ENCODE data around the gene SPACA9.

SPACA9 gene

GRCh38 chr9:132894862-132895835 is 16.5 kb downstream of the SPACA9 start:
- DNase-seq, result no peak

DNA sequence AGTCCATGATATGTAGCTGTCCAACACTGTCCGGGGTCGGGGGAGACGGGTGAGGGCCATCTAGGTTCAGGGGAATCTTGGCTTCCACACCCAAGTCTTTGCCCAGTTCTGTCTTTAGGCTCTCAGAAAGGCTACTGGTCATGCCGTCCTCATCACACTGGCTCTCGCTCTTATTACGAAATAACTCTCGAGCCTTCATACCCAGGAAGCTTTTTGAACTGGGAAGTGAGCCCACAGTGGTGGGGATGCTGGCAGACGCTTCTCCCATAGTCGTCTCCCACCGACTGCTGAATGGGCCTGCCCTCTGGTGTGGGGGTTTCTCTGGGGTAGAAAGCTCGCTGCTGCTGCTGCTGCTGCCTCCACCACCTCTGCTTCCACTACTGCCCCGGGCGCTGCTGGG is 17.6 kb downstream of the SPACA9 start:
- DNase-seq, result no peak

DNA sequence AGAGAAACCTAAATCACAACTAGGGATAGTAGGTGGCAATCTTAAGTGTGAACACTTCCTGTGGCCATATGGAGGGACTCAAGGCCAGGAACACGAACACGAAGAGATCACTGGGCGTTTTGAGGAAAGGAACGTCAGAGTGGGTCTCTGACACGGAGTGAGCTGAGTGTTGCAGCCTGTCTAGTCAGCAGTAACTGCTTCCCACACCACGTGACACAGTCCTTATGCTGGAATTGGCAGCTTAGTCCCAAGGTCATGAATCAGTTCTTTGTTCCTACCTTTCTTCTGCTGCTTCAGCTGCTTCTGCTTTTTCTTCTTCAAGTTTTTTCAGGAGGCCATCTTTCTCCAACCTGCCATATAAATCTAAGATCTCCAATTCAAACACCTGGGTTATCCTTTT is 18.2 kb downstream of the SPACA9 start:
- DNase-seq, result no peak

GRCh38 chr9:132898051-132898450 is 19.4 kb downstream of the SPACA9 start:
- no peak for DNase-seq

DNA sequence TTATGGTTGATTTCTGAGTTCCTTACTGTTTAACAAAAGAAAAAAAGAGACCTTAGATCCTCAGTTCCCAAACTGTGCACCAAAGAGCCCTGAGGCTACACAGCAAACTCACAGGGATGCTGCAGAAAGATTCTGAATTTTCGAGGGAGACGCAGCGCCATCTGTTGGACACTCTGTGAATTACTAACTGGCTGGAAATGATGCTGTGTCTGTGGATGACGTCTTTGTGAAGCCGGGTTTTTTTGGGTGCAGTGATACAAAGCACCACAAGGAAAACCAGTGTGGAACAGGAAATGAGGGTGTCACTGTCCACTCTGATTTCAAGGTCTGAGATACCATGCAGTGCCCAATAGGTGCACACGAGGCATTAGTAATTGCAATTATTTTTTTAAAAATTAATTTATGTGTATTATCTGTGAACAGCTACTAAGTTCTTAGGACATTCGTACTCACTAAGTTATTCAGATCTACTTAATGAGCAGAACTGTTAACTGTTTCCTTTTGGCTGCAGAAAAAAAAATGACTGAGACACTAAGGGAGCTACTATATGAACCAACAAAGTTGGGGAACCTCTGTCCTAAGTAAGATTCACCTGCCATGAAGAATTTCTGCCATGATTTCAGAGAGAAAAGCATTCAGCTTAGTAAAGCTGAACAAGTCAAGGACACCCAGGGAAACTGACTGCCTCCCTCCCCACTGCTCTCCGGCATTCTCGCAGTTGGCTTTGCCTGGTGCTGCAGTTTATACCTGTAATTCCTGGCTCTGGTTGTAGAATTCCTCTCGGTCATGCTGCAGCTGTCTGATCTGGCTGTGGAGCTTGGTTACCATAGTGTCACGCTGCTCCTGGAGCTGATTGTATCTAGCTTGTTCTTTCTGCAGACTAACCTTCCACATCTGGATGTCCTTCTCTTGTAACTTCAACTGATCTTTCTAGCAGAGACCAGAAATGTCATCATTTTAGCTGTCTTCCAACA is 23.4 kb downstream of the SPACA9 start:
- DNase-seq, result peak; percentile 78

- DNase-seq, result no peak
These were observed 25.1 kb downstream of the SPACA9 start for GRCh38 chr9:132903574-132904492.

DNA sequence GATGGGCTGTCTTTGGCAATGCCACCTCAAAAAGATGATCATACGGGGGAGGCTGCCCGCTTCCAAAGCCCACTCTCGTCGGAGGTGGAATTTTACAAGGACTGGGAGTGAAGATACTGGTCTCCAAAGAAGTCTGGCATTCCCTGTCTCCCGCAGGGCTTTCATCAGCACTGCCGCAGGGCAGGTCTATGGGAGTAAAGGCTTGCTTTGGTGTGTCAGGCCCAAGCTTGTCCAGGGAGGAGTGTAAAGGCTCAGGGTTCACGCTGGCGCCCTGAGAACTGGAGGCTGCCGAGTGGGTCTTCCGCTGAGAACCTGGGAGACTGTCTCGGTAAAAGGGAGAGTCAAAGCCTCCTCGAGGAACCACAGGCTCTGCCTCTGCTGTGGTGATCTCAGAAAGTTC is 27.0 kb downstream of the SPACA9 start:
- no peak for DNase-seq

GRCh38 chr9:132908635-132909034 is 29.9 kb downstream of the SPACA9 start:
- DNase-seq, result no peak

- DNase-seq, result no peak
These were observed 30.6 kb downstream of the SPACA9 start for GRCh38 chr9:132909311-132909710.

- no peak for DNase-seq
These were observed 31.7 kb downstream of the SPACA9 start for GRCh38 chr9:132910376-132910775.

DNA sequence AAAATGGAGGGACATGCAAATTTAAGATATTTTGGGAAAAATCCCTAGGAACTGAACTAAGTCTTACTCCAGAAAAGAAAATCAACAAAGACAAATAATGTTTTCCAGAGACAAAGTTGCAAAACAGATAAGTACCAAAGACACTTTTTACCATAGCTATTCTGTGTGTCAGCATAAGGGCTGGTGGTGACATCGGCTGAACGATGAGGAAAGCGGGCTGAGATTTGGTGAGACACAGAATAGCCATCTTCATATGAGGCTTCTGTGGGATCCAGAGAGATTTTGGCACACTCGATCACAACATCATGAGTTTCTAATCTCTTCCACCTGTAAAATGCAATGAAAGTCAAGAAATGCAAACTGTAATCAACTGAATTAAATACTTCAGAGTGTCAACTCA is 33.4 kb downstream of the SPACA9 start:
- no peak for DNase-seq

GRCh38 chr9:132914924-132915323 is 36.2 kb downstream of the SPACA9 start:
- DNase-seq, result no peak

DNA sequence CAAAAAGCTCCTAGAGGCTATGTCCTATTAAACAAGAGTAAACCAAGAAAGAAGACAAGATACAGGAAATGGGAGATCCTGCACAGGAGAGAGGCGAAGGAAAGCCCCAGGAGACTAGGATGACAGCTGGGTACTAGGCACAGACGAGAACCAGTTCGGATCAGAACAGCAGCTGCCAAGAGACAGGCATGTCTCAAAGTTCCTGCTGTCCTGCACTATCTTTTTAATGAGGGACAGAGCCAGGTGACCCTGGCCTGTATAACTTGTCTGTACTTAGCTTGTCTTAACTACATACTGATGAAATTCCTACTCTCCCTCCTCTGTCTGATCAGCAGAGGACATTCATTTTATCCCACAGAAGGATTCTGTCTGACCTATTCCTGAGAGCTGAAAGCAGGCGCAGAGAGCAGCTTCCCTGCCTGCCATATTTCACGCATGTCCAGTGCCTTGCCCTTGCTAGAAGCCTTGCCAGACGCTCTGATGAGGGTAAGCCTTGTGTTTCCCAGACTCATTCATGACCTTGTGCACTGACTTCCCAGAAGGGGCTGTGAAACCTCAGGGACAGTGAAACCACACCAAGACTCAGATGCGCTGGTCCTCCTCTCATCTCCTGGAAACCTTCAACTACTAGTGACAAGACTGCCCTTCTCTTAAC is 41.0 kb downstream of the SPACA9 start:
- DNase-seq, result no peak

GRCh38 chr9:132923346-132923902 is 44.7 kb downstream of the SPACA9 start:
- no peak for DNase-seq

DNA sequence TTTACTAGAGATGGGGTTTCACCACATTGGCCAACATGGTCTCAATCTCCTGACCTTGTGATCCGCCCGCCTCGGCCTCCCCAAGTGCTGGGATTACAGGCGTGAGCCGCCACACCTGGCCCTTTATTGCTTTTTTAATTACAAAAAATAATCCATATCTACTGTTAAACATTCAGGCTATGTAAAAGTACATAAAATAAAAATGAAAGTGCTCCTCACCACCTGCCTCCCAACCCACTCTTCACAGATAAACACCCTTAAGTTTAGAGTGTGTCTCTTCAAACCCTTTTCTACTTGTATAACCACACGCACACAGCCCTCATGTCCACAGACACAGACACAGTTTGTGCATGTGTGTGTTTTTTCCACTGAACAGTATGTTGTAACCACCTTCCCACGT is 49.0 kb downstream of the SPACA9 start:
- DNase-seq, result no peak

GRCh38 chr9:132931178-132931735 is 52.6 kb downstream of the SPACA9 start:
- DNase-seq, result no peak

DNA sequence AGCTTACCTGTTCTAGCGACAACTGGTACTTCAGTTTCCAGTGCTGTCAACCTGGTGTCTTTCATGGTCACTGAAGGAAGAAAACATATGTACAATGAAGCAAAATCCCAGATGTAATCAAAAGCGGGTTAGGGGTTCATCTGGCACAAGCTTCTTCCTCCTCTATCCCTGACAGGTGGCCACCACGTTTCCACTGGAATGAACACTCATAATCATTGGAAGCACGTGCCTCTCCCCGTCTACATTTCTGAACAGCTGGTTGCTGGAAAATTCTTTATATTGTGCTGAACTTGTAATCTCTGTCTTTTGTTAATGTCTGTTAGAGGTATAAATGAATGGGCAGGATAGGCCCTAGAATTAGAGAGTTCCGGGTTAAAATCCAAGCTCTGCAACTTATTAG is 56.3 kb downstream of the SPACA9 start:
- DNase-seq, result no peak

GRCh38 chr9:132937463-132937901 is 58.8 kb downstream of the SPACA9 start:
- no peak for DNase-seq

DNA sequence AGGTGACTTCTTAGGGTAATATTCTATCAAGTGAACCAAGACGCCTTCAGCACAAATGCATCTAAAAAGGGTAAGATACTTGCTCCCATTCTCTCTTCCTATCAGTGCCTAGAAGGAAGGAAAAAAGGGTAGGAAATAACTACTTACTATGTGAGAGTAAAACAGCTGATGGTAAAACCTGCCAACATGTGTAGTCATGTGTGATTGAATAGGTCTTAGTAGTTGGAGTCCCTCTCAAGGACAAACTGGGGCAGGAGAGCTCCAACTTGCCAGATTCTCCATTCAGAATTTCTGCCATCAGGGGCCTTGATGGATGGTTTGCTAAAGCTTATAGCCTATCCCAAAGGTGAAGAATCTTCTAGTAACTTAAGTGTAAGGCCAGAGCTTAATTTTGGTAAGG is 60.5 kb downstream of the SPACA9 start:
- no peak for DNase-seq
